GM18867 (cell line): ENCODE data around the gene ARHGEF18.
"Not testable (repeated sequence)": the region's sequence is repeated elsewhere in the genome, so short reads cannot be mapped to it uniquely, and the experiment has no call there.

Experiments used
- ATAC-seq: cut with Tn5 transposase; IDR thresholded peaks from one replicate; pipeline ENCODE4 v1.9.1; 2021; ENCODE audit warnings: mild to moderate bottlenecking, moderate library complexity; ENCODE audit not compliant: unreplicated experiment

Gene ARHGEF18

DNA sequence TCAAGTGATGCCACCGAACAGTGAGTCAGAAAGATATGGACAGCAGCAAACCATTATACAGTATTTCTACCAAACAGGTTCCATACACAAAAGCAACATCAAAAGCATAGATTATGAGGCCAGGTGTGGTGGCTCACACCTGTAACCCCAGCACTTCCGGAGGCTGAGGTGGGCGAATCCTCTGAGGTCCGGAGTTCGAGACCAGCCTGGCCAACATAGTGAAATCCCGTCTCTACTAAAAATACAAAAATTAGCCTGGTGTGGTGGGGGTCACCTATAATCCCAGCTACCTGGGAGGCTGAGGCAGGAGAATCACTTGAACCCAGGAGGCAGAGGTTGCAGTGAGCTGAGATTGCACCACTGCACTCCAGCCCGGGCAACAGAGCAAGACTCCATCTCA lies 1.7 kb upstream of the ARHGEF18 start:
- ATAC-seq: not testable (repeated sequence)

- no peak for ATAC-seq
These were observed 474 bp downstream of the ARHGEF18 start for GRCh38 chr19:7349231-7349591.

DNA sequence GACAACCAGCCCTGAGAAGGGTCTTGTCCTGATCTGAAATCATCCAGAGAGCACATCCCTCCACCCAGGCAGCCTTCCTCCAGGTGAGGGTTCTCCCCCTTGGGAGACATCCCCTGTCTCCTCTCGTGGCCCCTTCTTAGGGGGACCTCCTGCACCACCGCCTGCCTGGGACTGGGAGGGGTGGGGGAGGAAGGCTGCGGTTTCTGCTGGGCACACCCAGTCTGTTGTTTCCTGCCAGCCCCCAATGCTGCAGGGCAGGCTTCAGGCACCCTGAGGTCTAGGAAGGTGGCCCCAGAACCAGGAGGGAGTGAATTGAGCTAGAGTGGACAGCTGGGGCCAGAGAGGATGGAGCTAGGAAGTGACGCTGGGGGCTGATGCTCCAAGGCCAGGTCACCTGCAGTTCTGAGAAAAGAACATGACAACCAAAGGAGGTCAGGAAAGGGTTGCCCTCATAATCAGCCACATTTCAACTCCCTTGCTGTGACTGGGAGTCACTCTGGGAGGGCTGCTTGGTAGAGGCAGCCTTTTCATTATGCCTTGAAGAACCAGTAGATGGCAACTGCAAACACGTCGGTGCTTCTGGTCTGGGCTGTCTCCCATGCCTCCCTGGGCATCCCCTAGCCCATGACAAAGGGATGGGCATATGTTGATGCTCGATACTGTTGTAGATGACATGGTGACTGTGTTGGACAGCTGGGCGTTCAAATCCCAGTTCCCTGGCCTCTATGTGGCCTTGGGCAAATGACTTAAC lies 1.4 kb downstream of the ARHGEF18 start:
- no peak for ATAC-seq

DNA sequence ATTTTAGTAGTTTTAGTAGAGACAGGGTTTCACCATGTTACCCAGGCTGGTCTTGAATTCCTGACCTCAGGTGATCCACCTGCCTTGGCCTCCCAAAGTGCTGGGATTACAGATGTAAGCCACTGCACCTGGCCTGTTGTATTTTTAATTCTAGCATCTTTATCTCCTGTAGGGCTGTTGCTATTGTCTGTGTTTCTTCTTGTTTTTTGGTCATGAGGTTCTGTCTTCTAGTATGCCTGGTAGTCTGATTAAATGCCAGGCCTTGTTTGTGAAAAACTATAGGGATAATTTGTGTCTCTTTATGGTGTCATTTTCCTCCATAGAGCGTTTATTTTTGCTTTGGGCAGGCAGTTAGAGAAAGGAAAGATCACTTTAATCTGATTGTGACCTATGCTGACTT lies 3.1 kb downstream of the ARHGEF18 start:
- no peak for ATAC-seq

DNA sequence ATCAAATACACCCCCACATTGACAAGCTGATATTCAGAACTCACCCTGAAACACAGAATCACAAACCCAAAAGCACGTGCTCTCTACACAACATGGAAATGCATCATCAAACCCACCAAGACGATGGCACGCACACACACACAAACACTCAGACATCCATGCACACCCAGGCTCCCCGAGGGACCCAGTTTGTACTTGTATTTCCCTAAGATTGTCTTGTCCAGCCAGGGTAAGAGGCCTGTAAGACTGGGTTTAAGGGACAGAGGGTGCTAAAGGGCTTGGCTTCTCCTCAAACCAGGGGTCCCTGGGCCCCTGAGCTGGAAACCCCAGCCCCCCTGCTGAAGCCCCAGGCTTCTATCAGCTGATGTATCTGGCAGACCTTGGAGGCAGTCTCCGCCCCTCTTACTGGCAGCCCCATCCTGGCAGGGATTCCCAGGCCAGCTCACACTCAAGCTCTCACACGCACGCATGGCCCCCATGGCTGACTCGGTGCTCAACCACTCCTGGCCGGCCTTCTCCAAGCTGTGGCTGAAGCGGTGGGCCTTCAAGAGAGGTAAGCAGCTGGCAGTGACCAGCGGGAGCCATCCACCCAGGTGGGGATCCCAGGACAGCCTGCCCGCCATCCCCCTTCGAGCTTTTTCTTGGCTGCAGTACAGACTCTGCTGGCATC lies 6.5 kb downstream of the ARHGEF18 start:
- no peak for ATAC-seq

GRCh38 chr19:7355871-7356270 lies 7.1 kb downstream of the ARHGEF18 start:
- no peak for ATAC-seq

DNA sequence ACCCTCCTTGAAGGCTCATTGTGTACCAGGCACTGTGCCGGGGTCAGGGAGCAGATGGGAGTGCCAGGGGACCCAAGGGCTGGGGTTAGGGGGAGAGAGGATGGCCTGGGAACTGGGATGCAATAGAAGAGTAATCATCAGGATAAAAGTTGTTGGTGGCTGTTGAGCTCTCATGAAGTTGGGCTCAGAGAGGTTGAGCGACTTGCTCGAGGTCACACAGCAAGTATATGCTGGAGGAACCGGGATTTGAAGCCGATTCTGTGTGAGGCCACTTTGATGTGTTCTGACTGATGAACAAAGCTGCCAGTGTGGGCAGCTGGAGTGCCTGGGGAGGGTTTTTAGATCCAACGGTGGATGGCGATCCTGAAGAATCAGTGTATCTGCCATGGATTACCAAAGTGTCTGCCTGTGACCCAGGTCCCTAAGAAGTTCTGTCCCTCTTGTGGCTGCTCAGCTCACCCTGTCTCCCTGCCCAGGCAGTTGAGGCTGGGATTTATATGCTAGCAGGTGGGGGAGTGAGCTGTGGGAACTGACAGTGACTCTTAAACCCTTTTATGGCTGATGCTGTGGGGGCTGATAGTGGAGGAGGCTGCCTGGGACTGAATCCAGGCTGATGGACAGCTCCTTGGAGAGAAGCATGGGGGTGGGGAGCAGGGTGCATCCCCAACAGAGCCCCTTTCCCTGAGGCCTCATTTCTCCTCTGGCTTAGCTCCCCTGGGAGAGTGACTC lies 8.3 kb downstream of the ARHGEF18 start:
- no peak for ATAC-seq

DNA sequence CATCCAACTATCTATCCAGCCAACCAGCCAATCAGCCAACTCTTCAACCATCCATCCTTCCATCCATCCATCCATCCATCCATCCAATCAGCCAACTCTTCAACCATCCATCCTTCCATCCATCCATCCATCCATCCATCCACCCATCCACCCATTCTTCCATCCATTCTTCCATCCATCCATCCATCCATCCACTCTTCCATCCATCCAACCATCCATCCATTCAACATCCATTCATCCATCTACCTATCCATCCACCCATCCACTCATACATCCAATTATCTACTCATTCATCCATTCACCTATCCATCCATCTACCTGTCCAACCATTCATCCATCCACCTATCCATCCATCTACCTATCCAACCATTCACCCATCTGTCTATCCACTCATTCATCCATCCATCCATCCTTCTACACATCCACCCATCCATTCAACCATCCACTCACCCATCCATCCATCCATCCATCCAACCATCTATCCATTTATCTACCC lies 9.4 kb downstream of the ARHGEF18 start:
- ATAC-seq: no peak

DNA sequence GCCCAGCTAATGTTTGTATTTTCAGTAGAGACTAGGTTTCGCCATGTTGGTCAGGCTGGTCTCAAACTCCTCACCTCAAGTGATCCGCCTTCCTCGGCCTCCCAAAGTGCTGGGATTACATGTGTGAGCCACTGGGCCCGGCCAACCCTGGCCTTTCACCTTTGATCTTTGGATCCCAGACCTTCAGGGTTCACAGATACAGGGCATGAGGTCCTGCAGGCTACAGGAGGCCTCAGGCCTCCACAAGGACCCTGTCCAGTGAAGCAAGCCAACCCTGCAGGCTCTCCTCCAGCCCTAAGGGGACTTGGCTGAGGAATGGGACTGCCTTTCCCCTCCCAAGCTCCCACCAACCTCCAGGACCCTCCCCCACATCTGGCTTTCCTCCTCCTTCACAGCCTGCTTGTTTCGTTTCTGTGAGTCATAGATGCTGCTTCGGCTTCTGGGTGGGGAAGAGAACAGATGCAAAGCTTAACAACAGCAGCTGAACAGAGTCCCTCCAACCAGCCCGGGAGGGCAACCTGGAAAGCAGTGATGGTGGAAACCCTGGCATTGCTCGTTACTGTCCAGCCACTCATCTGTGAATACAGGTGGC lies 11.8 kb downstream of the ARHGEF18 start:
- ATAC-seq: no peak

DNA sequence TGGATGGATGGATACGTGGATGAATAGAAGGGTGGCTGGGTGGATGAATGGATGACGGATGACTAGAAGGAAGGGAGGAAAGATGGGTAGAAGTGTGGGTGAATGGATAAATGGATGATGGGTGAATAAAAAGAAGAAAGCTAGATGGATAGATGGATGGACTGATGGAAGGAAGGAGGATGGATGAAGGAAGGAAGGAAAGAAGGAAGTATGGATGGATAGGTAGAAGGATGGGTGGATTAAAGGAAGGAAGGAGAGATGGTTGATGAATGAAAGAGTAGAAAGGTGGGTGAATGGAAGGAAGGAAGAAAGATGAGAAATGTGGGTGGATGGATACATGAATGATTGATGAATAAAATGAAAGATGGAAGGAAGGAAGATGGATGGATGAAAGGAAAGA lies 14.5 kb downstream of the ARHGEF18 start:
- ATAC-seq: no peak

DNA sequence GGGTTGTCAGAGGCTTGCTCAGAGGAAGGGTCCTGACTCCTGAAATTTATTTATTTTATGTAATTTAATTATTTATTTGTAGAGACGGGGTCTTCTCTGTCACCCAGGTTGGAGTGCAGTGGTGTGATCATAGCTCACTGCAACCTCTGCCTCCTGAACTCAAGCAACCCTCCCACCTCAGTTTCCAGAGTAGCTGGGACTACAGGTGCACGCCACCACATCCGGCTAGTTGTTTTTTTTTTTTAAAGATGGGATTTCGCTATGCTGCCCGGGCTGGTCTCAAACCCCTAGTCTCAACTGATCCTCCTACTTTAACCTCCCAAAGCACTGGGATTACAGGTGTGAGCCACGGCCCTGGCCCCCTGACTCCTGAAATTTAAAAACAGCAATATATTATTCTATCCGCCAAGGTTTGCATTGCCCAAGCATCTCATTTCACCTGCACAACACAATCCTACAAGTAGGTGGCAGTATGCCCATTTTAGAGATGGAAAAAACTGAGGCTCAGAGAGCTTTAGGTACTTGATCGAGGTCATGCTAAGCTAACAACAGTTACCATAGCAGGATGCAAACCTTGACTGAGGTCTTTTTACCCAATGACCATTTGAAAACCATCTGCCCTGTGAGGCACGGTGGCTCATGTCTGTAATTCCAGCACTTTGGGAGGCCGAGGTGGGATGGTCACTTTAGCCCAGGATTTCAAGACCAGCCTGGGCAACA lies 18.1 kb downstream of the ARHGEF18 start:
- no peak for ATAC-seq

DNA sequence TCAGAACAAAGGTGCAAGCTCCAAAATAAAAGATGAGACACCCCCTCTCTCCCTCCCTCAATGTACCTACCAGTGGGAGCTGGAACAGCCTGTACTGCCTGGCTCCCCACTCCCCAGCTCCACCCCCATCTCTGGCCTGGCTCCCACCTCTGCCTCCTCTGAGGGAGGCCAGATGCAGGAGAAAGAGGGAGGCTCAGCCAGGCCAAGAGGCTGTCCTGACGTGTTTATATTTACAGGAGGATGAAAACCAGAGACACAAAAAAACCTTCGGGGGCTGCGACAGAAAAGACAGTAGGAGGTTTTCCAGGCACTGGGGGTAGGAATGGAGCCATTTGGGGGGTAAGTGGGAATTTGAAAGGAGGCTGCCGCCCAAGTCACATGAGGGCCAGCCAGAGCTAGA lies 19.7 kb downstream of the ARHGEF18 start:
- ATAC-seq: no peak

DNA sequence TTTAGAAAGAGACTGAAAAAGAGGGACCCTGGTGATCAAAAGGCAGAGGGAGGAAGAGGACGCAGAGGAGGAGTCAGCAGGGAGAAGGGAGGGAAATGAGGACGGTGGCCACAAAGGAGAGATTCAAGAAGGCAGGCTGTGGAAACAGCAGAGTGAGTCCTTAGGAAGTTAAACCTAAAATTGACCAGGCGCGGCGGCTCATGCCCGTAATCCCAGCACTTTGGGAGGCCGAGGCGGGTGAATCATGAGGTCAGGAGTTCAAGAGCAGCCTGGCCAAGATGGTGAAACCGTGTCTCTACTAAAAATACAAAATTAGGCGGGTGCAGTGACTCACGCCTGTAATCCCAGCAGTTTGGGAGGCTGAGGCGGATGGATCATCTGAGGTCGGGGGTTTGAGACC lies 20.1 kb downstream of the ARHGEF18 start:
- not testable (repeated sequence) for ATAC-seq

- no peak for ATAC-seq
These were observed 21.8 kb downstream of the ARHGEF18 start for GRCh38 chr19:7370546-7370945.

DNA sequence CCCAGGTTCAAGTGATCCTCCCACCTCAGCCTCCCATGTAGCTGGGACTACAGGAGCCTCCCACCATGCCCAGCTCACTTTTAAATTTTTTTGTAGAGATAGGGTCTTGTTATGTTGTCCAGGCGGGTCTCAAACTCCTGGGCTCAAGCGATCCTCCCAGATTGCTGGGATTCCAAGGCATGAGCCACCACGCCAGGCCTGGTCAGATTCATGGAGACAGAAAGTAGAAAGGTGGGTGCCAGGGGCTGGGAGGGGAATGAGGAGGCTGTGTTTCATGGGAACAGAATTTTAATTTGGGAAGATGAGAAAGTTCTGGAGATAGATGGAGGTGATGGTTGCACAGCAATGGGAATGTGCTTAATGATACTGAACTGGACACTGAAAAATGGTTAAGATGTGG lies 22.3 kb downstream of the ARHGEF18 start:
- ATAC-seq: no peak

- ATAC-seq: no peak
These were observed 24.1 kb downstream of the ARHGEF18 start for GRCh38 chr19:7372810-7373209.

GRCh38 chr19:7373862-7374261 lies 25.1 kb downstream of the ARHGEF18 start:
- no peak for ATAC-seq

- no peak for ATAC-seq
These were observed 27.6 kb downstream of the ARHGEF18 start for GRCh38 chr19:7376151-7376852.

DNA sequence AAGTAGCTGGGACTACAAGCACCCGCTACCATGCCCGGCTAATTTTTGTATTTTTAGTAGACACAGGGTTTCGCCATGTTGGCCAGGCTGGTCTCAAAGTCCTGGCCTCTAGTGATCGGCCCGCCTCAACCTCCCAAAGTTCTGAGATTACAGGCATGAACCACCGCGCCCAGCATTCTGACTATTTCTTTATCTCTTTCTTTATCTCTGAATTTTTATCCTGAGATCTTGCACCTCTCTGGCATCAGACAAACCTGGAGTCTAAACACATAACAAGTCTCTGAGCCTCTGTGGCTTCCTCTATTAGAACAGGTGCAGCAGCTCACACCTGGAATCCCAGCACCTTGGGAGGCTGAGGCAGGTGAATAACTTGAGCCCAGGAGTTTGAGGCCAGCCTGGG lies 28.5 kb downstream of the ARHGEF18 start:
- ATAC-seq: no peak

DNA sequence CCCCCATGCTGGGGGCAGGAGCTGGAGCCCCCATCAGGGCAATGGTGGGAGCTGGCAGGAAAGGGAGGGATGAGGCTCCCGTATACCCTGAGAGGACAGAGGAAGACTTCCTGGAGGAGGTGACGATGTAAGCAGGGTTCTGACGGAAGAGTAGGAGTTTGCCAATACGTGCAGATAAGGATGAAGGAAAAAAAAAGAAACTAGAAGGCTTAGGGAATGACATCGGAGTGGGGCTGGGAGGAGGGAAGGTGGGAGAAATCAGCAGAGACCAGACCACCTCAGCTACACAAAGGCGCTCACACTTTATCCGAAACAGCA lies 32.3 kb downstream of the ARHGEF18 start:
- ATAC-seq: no peak
